MM.1S (cell line): ENCODE results near the gene ARAP2.

Experiments
- EZH2 ChIP-seq: fragments of 300-600 bp; sonication (generic); optimal IDR thresholded peaks from 2 replicates; pipeline ENCODE3; 2017; ENCODE audit warnings: low read depth, mild to moderate bottlenecking, antibody characterized with exemption, low read length, mixed read lengths
- TF ChIP-seq, protein P1 (sequence below): fragments of 300-600 bp; sonication (generic); IDR thresholded peaks from 2 replicates; pipeline ENCODE4 v1.5.1; 2016; ENCODE audit warnings: antibody characterized with exemption, low read length, mixed read lengths

GRCh38 chr4:36230534-36230933, 13.8 kb downstream of the ARAP2 start:
- TF ChIP-seq, protein P1, sequence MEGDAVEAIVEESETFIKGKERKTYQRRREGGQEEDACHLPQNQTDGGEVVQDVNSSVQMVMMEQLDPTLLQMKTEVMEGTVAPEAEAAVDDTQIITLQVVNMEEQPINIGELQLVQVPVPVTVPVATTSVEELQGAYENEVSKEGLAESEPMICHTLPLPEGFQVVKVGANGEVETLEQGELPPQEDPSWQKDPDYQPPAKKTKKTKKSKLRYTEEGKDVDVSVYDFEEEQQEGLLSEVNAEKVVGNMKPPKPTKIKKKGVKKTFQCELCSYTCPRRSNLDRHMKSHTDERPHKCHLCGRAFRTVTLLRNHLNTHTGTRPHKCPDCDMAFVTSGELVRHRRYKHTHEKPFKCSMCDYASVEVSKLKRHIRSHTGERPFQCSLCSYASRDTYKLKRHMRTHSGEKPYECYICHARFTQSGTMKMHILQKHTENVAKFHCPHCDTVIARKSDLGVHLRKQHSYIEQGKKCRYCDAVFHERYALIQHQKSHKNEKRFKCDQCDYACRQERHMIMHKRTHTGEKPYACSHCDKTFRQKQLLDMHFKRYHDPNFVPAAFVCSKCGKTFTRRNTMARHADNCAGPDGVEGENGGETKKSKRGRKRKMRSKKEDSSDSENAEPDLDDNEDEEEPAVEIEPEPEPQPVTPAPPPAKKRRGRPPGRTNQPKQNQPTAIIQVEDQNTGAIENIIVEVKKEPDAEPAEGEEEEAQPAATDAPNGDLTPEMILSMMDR, result no peak
- TF ChIP-seq EZH2, result no peak
